GM10266 (cell line): ENCODE data around the gene GRB7.

ENCODE experiments used
- DNase-seq: peaks from one replicate; pipeline ENCODE4 v3.0.0; 2012; ENCODE audit errors: extremely low spot score
- TF ChIP-seq, protein P1 (sequence below): IDR thresholded peaks from 2 replicates; pipeline ENCODE4 v1.5.1; 2012; ENCODE audit warnings: mild to moderate bottlenecking, low read depth; ENCODE audit not compliant: control insufficient read depth, insufficient read depth; ENCODE audit errors: missing control alignments

Gene GRB7

DNA sequence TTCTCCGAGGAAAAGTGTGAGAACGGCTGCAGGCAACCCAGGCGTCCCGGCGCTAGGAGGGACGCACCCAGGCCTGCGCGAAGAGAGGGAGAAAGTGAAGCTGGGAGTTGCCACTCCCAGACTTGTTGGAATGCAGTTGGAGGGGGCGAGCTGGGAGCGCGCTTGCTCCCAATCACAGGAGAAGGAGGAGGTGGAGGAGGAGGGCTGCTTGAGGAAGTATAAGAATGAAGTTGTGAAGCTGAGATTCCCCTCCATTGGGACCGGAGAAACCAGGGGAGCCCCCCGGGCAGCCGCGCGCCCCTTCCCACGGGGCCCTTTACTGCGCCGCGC is 38.0 kb upstream of the GRB7 start, which contains the start of gene ERBB2:
Gene ERBB2 (plus strand): TSS at position 247 of the 330 bp plus-strand sequence. CDS start 175 bp downstream, outside the sequence.
- TF ChIP-seq, protein P1, sequence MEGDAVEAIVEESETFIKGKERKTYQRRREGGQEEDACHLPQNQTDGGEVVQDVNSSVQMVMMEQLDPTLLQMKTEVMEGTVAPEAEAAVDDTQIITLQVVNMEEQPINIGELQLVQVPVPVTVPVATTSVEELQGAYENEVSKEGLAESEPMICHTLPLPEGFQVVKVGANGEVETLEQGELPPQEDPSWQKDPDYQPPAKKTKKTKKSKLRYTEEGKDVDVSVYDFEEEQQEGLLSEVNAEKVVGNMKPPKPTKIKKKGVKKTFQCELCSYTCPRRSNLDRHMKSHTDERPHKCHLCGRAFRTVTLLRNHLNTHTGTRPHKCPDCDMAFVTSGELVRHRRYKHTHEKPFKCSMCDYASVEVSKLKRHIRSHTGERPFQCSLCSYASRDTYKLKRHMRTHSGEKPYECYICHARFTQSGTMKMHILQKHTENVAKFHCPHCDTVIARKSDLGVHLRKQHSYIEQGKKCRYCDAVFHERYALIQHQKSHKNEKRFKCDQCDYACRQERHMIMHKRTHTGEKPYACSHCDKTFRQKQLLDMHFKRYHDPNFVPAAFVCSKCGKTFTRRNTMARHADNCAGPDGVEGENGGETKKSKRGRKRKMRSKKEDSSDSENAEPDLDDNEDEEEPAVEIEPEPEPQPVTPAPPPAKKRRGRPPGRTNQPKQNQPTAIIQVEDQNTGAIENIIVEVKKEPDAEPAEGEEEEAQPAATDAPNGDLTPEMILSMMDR = no peak
- DNase-seq = no peak

- no peak for DNase-seq
- TF ChIP-seq, protein P1 = no peak
These were observed 37.4 kb upstream of the GRB7 start for GRCh38 chr17:39700148-39700987.

GRCh38 chr17:39701012-39701783 is 36.5 kb upstream of the GRB7 start:
- no peak for DNase-seq
- TF ChIP-seq, protein P1 = no peak

GRCh38 chr17:39701784-39702422 is 35.8 kb upstream of the GRB7 start:
- DNase-seq = no peak
- TF ChIP-seq, protein P1 = no peak

DNA sequence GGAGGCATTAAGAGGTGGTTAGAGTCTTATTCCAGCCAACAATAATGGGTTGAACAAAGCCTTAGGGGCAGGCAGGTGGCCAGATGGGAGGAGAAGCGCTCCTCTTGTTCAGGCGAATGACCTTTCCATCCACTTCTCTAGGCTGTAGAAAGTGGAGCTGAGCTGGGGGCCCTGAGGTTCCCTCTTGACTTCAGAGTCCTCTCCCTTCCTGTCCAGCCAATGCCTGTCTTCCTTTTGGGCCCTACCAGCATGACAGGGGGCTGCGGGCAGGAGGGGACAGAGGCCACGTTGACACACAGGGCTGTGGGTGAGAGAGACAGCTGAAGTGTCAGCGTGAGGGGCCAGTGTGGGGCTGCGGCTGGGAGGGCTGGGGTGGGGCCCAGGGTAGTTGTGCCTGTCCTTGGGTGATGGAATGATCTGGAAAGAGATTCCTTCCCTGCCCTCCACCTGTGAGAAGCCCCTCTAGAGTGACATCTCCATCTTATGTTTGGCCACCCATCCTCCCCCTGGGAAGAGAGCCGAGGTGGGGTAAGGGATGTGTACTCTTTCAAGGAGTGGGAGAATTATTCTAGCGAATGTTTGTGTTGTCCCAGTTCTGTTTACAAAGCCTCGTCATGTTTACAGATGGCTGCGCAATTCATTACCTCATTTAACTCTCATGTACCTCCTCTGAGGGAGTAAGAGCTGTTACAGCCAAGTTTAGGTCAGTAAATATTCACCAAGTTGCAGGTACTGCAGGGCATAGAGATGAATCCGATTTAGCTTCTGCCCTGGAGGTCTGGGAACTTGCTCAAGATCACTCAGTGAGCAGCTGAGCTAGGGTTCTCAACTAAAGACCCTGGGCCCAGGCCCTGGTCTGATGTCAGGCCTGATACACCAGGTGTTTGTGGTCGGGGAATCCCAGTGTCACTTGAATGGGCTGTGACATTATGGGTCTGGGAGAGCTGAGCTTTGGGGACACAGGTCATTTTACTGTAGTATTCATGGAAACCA is 34.5 kb upstream of the GRB7 start:
- TF ChIP-seq, protein P1 = no peak
- DNase-seq = peak; percentile 78

- TF ChIP-seq, protein P1 = no peak
- no peak for DNase-seq
These were observed 33.8 kb upstream of the GRB7 start for GRCh38 chr17:39703913-39704312.
